ENCODE results near the gene STOX1. TPM values are rescaled to one million over a fixed set of nuclear protein-coding genes. Genes with fewer than 3 reads are reported as not detected.

Gene STOX1
- total and polyA plus RNA-seq, 2 of the 13 experiments (the other 11 are each of a cell fraction or from before 2014, with no cell fraction given): 2.5 to 6.0 TPM

GRCh38 chr10:68934994-68935393, 107.7 kb downstream of the STOX1 start (continued):
- TF ChIP-seq, protein P1, sequence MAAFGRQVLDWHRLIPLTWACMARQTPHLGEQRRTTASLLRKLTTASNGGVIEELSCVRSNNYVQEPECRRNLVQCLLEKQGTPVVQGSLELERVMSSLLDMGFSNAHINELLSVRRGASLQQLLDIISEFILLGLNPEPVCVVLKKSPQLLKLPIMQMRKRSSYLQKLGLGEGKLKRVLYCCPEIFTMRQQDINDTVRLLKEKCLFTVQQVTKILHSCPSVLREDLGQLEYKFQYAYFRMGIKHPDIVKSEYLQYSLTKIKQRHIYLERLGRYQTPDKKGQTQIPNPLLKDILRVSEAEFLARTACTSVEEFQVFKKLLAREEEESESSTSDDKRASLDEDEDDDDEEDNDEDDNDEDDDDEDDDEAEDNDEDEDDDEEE (CRISPR knock-in tag; IDR thresholded peaks at IDR 0.05): no peak
- TF ChIP-seq, protein P2, sequence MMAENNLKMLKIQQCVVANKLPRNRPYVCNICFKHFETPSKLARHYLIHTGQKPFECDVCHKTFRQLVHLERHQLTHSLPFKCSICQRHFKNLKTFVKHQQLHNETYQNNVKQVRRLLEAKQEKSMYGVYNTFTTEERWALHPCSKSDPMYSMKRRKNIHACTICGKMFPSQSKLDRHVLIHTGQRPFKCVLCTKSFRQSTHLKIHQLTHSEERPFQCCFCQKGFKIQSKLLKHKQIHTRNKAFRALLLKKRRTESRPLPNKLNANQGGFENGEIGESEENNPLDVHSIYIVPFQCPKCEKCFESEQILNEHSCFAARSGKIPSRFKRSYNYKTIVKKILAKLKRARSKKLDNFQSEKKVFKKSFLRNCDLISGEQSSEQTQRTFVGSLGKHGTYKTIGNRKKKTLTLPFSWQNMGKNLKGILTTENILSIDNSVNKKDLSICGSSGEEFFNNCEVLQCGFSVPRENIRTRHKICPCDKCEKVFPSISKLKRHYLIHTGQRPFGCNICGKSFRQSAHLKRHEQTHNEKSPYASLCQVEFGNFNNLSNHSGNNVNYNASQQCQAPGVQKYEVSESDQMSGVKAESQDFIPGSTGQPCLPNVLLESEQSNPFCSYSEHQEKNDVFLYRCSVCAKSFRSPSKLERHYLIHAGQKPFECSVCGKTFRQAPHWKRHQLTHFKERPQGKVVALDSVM (CRISPR knock-in tag; IDR thresholded peaks at IDR 0.05): no peak
- TF ChIP-seq, protein P3, sequence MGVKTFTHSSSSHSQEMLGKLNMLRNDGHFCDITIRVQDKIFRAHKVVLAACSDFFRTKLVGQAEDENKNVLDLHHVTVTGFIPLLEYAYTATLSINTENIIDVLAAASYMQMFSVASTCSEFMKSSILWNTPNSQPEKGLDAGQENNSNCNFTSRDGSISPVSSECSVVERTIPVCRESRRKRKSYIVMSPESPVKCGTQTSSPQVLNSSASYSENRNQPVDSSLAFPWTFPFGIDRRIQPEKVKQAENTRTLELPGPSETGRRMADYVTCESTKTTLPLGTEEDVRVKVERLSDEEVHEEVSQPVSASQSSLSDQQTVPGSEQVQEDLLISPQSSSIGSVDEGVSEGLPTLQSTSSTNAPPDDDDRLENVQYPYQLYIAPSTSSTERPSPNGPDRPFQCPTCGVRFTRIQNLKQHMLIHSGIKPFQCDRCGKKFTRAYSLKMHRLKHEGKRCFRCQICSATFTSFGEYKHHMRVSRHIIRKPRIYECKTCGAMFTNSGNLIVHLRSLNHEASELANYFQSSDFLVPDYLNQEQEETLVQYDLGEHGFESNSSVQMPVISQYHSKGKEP (CRISPR knock-in tag; IDR thresholded peaks at IDR 0.05): no peak
- TF ChIP-seq SMARCE1 (IDR thresholded peaks at IDR 0.05; ENCODE audit: borderline replicate concordance): no peak

GRCh38 chr10:68938117-68938516, 110.8 kb downstream of the STOX1 start:
- CTCF ChIA-PET (ENCODE audit: low intra/inter-chr PET ratio, low total read pairs): no interaction called here
- 97% methylated on average over 2 of the region's 2 CpGs for WGBS (ENCODE audit: low lambda C conversion rate)
- no peak for ATAC-seq
- TF ChIP-seq, protein P4, sequence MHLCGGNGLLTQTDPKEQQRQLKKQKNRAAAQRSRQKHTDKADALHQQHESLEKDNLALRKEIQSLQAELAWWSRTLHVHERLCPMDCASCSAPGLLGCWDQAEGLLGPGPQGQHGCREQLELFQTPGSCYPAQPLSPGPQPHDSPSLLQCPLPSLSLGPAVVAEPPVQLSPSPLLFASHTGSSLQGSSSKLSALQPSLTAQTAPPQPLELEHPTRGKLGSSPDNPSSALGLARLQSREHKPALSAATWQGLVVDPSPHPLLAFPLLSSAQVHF (CRISPR knock-in tag; IDR thresholded peaks at IDR 0.05): no peak
- no peak for TF ChIP-seq ZBTB1 (CRISPR knock-in tag; IDR thresholded peaks at IDR 0.05; ENCODE audit: borderline replicate concordance)
- no peak for TF ChIP-seq DPF2 (CRISPR knock-in tag; IDR thresholded peaks at IDR 0.05; ENCODE audit: borderline replicate concordance, low read depth)
- TF ChIP-seq ZBTB14 (CRISPR knock-in tag; IDR thresholded peaks at IDR 0.05): no peak
- no peak for TF ChIP-seq PRDM4 (CRISPR knock-in tag; IDR thresholded peaks at IDR 0.05; ENCODE audit: borderline replicate concordance)
- TF ChIP-seq SMAD9 (CRISPR knock-in tag; IDR thresholded peaks at IDR 0.05): no peak
- TF ChIP-seq DDIT3 (CRISPR knock-in tag; IDR thresholded peaks at IDR 0.05): no peak
- no peak for TF ChIP-seq RFX3 (CRISPR knock-in tag; IDR thresholded peaks at IDR 0.05)
- no peak for TF ChIP-seq ZNF180 (CRISPR knock-in tag; IDR thresholded peaks at IDR 0.05; ENCODE audit: borderline replicate concordance, low read depth)

More at GRCh38 chr10:68938117-68938516, 110.8 kb downstream of the STOX1 start:
- H3K9ac ChIP-seq (ENCODE audit: insufficient read depth, low read depth, low read length): no peak overlapping the region
- FAIRE-seq (no peak), DNase-seq (ENCODE audit: low spot score) (no peak)
- no TSS peak for BruUV-seq (replicated peaks)
- peaks cover 6 to 31% of the 10 kb centered on the region in 2 experiments for H3K36me3 ChIP-seq (replicated peaks in 1 of 2; ENCODE audit: control insufficient read depth in 1 of 2, insufficient read depth in 2 of 2, low read length in 2 of 2)
- H3K79me2 ChIP-seq (ENCODE audit: insufficient read depth, low read length): no peaks in the 10 kb centered on the region
- no peaks in the 10 kb centered on the region for H4K20me1 ChIP-seq (ENCODE audit: insufficient read depth, low read length)
- H3K4me3 ChIP-seq (replicated peaks in 1 of 3; ENCODE audit: insufficient read depth in 1 of 3, low read depth in 2 of 3, low read length in 3 of 3): no peak overlapping the region
- POLR2A ChIA-PET: no interaction called here
- no peak overlapping the region for H3K4me2 ChIP-seq (ENCODE audit: low read depth, low read length)
- in situ Hi-C loops (cut with HindIII; ENCODE audit: extremely low pct_ligation_motif_present, low pct_unique_long_range_greater_than_20kb) (no loop called here), intact Hi-C loops (cut with micrococcal nuclease; ENCODE audit: unreplicated experiment) (no loop called here)
- no peak overlapping the region for H3K27ac ChIP-seq (ENCODE audit: extremely low read length, insufficient read depth, low read length)
- no peaks in the 10 kb centered on the region for H3K4me1 ChIP-seq (ENCODE audit: insufficient read depth, low read length)
- no peak overlapping the region for H2AFZ ChIP-seq (ENCODE audit: low read length)
- no peaks in the 10 kb centered on the region for H3K27me3 ChIP-seq (ENCODE audit: control insufficient read depth in 1 of 2, insufficient read depth in 2 of 2, low read length in 2 of 2)
- H3K9me3 ChIP-seq (ENCODE audit: low read length): no peaks in the 10 kb centered on the region
